DMS79 treated with DMSO at 0.1 percent for 48 hours (cell line): Measurements from ENCODE around the gene MAP2K4.

Experiments used
- DNase-seq: peaks from one replicate; lab custom pipeline; 2025; lab: John Stamatoyannopoulos, UW

The MAP2K4 gene

GRCh38 chr17:12040478-12040877, 19.8 kb downstream of the MAP2K4 start:
- no peak for DNase-seq

- DNase-seq = no peak
These were observed 20.6 kb downstream of the MAP2K4 start for GRCh38 chr17:12041312-12041711.

- DNase-seq = no peak
These were observed 23.0 kb downstream of the MAP2K4 start for GRCh38 chr17:12043702-12044101.

GRCh38 chr17:12046786-12047185, 26.1 kb downstream of the MAP2K4 start:
- no peak for DNase-seq

GRCh38 chr17:12047681-12048376, 27.2 kb downstream of the MAP2K4 start:
- no peak for DNase-seq

GRCh38 chr17:12048843-12049473, 28.3 kb downstream of the MAP2K4 start:
- DNase-seq = no peak

- no peak for DNase-seq
These were observed 30.1 kb downstream of the MAP2K4 start for GRCh38 chr17:12050646-12051225.

GRCh38 chr17:12053552-12053951, 32.9 kb downstream of the MAP2K4 start:
- DNase-seq = no peak

- DNase-seq = no peak
These were observed 35.2 kb downstream of the MAP2K4 start for GRCh38 chr17:12055889-12056288.

- no peak for DNase-seq
These were observed 36.8 kb downstream of the MAP2K4 start for GRCh38 chr17:12057520-12057919.

- no peak for DNase-seq
These were observed 37.9 kb downstream of the MAP2K4 start for GRCh38 chr17:12058535-12058934.

GRCh38 chr17:12062249-12062648, 41.6 kb downstream of the MAP2K4 start:
- DNase-seq = no peak

- no peak for DNase-seq
These were observed 43.7 kb downstream of the MAP2K4 start for GRCh38 chr17:12064395-12064794.

- DNase-seq = no peak
These were observed 46.8 kb downstream of the MAP2K4 start for GRCh38 chr17:12067485-12067884.

- DNase-seq = no peak
These were observed 48.3 kb downstream of the MAP2K4 start for GRCh38 chr17:12068946-12069345.

- DNase-seq = no peak
These were observed 49.9 kb downstream of the MAP2K4 start for GRCh38 chr17:12070561-12070960.

GRCh38 chr17:12074346-12074745, 53.7 kb downstream of the MAP2K4 start:
- DNase-seq = no peak

GRCh38 chr17:12077773-12078172, 57.1 kb downstream of the MAP2K4 start:
- DNase-seq = no peak

- no peak for DNase-seq
These were observed 58.1 kb downstream of the MAP2K4 start for GRCh38 chr17:12078791-12079190.

- DNase-seq = no peak
These were observed 61.0 kb downstream of the MAP2K4 start for GRCh38 chr17:12081720-12082119.

- no peak for DNase-seq
These were observed 64.6 kb downstream of the MAP2K4 start for GRCh38 chr17:12085076-12085949.

GRCh38 chr17:12088035-12088434, 67.4 kb downstream of the MAP2K4 start:
- DNase-seq = no peak
